ENCODE measurements around the gene PRR35.

DNA sequence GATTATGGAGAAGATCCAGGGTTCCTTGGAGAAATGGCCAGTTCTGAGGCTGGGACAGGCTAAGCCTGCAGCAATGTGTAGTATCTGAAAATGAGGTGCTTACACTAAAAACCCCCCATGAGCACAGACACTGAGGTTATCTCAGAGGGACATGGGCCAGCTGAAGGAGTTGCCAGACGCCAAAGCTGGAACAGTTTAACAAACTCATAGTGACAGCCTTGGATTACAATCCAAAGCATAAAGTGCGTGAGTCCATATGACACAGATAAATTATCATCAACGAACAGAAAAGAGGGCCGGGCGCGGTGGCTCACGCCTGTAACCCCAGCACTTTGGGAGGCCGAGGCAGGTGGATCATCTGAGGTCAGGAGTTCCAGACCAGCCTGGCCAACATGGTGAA, 43.9 kb upstream of the PRR35 start:
- no peak for TF ChIP-seq CTCF (IDR thresholded peaks at IDR 0.05)
- no peak for TF ChIP-seq POLR2A (IDR thresholded peaks at IDR 0.05)
- TF ChIP-seq EP300 (IDR thresholded peaks at IDR 0.05): no peak
- no peak for TF ChIP-seq POLR2AphosphoS5 (IDR thresholded peaks at IDR 0.05)

All from sigmoid colon (tissue), 4 donors.